GM10248 (cell line): ENCODE results near the gene PRAME.

Experiments
- CTCF ChIA-PET: fragments of 300-600 bp; sonication (Branson Sonifier 250); formaldehyde crosslinking; extraction: SDS; loops from one replicate; lab custom pipeline; 2021; ENCODE audit warnings: antibody characterized with exemption; lab: Yijun Ruan, JAX
- POLR2A ChIA-PET: fragments of 350-650 bp; sonication (Branson Sonifier 250); formaldehyde crosslinking; extraction: SDS; loops from one replicate; lab custom pipeline; 2020; ENCODE audit warnings: antibody characterized with exemption; lab: Yijun Ruan, JAX
- DNase-seq: peaks from one replicate; pipeline ENCODE4 v3.0.0; 2012; ENCODE audit errors: extremely low spot score
- CTCF ChIP-seq: IDR thresholded peaks from 2 replicates; pipeline ENCODE4 v1.5.1; 2012; ENCODE audit warnings: mild to moderate bottlenecking, low read depth; ENCODE audit errors: extremely low read depth, missing control alignments, control extremely low read depth

The PRAME gene

GRCh38 chr22:22547692-22548300 is 11.3 kb downstream of the PRAME start:
- no peak for TF ChIP-seq CTCF
- ChIA-PET POLR2A (no interaction called here), CTCF (interaction anchor here (1.6 kb wide), 1 partner anchor 11 kb away, joined by 4 read pairs; the partner anchor contains the start of gene PRAME)
- DNase-seq, result no peak

- no peak for TF ChIP-seq CTCF
- ChIA-PET POLR2A (no interaction called here), CTCF (interaction anchor here (1.6 kb wide), 1 partner anchor 12 kb away, joined by 4 read pairs; the partner anchor contains the start of gene PRAME)
- DNase-seq, result no peak
Measured at GRCh38 chr22:22547226-22547625, 11.8 kb downstream of the PRAME start.

GRCh38 chr22:22546490-22546889 is 12.6 kb downstream of the PRAME start:
- TF ChIP-seq CTCF, result no peak

GRCh38 chr22:22545084-22545483 is 14.0 kb downstream of the PRAME start:
- DNase-seq, result no peak
- ChIA-PET POLR2A (no interaction called here), CTCF (interaction anchor here (1.4 kb wide), 1 partner anchor 42 kb away, joined by 3 read pairs; no protein-coding TSS in a partner anchor)
- TF ChIP-seq CTCF, result no peak

More at GRCh38 chr22:22546490-22546889, 12.6 kb downstream of the PRAME start:
- DNase-seq, result no peak
- CTCF ChIA-PET, result no interaction called here
- POLR2A ChIA-PET, result no interaction called here

GRCh38 chr22:22538226-22538989 is 20.7 kb downstream of the PRAME start:
- no peak for TF ChIP-seq CTCF
- no peak for DNase-seq
- CTCF ChIA-PET, result interaction anchor here (1.1 kb wide), 1 partner anchor 38 kb away, joined by 3 read pairs; no protein-coding TSS in a partner anchor
- POLR2A ChIA-PET, result interaction anchor here (0.5 kb wide), 1 partner anchor 561 kb away, joined by 3 read pairs; no protein-coding TSS in a partner anchor

GRCh38 chr22:22536916-22537315 is 22.1 kb downstream of the PRAME start:
- no peak for TF ChIP-seq CTCF
- CTCF ChIA-PET, result no interaction called here
- POLR2A ChIA-PET, result no interaction called here
- DNase-seq, result no peak
